G401.6 (cell line): ENCODE measurements around the gene SYDE1.
"Not testable (repeated sequence)": the region's sequence is repeated elsewhere in the genome, so short reads cannot be mapped to it uniquely, and the experiment has no call there.

Experiments
- FAIRE-seq: peaks from 2 replicates; lab custom pipeline; 2012; peaks lifted over from hg19 to GRCh38; lab: Jason Lieb, UNC

SYDE1 gene, protein sequence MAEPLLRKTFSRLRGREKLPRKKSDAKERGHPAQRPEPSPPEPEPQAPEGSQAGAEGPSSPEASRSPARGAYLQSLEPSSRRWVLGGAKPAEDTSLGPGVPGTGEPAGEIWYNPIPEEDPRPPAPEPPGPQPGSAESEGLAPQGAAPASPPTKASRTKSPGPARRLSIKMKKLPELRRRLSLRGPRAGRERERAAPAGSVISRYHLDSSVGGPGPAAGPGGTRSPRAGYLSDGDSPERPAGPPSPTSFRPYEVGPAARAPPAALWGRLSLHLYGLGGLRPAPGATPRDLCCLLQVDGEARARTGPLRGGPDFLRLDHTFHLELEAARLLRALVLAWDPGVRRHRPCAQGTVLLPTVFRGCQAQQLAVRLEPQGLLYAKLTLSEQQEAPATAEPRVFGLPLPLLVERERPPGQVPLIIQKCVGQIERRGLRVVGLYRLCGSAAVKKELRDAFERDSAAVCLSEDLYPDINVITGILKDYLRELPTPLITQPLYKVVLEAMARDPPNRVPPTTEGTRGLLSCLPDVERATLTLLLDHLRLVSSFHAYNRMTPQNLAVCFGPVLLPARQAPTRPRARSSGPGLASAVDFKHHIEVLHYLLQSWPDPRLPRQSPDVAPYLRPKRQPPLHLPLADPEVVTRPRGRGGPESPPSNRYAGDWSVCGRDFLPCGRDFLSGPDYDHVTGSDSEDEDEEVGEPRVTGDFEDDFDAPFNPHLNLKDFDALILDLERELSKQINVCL

DNA sequence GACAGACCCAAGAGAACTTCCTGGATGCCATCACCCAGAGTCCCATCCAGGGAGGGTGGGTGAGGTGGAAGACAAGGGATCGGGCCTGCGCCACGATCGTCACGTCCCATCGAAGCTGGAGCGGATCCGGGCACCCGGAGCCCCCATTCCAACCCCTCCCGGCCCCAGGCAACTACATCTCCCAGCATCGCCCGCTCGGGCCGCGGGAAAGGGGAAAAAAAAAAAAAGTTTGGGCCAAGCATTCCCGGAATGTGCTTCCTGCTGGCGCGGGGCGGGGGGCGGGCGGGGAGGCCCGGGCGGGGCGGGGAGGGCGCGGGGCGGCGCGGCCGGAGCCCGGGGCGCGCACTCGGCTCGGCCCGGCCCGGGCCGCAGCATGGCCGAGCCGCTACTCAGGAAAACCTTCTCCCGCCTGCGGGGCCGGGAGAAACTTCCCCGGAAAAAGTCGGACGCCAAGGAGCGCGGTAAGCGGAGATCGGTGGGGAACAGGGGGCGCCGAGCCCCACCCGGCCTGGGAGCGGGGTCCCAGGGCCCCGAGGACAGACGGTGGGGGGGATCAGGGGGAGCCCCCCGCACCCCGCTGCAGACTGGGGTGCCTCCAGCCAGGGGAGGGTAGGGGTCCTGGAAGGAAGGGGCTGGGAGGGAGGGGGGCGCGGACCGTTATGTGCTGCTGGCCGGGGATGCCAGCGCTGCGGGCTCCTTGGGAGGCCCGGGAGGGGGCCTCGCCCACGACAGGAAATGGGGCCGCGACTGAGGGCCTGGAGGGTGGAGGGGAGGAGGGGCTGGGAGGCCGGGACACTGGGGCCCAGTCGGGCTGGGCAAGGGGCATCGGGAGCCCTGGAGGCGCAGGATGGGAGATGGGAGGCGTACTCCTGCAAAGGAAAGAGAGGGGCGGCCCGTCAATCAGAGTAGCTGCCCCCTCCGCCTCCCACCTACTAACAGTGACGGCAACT, at the start of gene SYDE1:
SYDE1 (plus strand) TSS at position 341 of the 950 bp plus-strand sequence; CDS start at position 374, 33 bp downstream.
- no peak for FAIRE-seq

DNA sequence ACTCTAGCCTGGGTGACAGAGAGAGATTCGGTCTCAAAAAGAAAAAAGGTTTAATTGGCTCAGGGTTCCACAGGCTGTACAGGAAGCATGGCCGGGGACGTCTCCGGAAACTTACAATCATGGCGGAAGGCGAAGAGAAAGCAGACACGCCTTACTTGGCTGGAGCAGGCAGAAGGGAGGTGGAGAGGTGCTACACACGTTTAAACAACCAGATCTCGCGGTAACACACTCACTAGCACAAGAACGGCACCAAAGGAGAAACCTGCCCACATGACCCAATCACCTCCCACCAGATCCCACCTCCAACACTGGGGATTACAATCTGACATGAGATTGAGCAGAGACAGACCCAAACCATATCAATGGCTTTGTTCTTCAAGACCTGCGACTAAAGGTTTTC, 45.2 kb upstream of the SYDE1 start:
- FAIRE-seq = no peak

DNA sequence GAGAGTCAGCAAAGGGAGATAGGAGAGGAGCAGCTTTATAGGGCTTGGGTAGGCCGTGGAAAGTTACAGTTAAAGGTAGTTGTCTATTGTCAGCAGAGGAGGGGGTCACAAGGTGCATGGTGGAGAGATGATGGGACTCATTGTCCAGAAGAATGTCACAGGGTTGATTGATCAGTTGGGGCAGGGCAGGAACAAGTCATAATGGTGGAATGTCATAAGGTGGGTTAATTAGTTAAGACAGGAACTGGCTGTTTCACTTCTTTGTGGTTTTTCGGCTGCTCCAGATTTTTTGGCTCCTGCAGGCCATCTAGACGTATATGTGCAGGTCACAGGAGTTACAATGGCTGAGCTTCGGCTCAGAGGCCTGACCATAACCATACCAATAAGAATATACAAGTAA, 36.8 kb upstream of the SYDE1 start:
- FAIRE-seq = not testable (repeated sequence)

DNA sequence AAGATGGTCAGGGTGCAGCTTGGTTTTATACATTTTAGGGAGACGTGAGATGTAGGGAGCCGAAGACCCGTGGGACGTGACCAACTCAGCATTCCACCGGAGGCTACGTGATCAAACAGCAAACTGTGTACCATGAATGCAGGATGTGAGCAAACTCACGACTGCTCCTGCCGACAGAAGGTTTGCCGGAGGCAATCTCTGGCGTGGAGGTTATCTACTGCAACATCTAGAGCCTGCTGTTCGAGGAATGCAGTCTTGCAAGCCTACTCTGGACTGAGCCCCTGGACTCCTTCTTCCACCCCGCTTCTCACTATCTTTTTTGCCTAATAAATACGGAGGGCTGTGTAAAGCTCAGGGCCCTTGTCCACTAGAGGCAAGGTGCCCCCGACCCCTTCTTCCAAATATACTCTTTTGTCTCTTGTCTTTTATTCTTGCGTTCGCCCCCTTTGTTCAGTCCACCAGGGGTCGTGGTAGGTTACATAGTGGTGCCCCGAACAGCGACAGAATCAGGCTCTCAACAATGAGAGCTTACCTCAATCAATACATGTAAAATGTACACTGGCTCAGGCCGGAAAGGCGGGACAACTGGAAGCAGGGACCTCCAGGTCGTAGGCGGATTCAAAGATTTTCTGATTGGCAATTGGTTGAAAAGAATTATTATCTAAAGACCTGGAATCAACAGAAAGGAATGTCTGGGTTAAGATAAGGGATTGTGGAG, 34.1 kb upstream of the SYDE1 start:
- FAIRE-seq = no peak

DNA sequence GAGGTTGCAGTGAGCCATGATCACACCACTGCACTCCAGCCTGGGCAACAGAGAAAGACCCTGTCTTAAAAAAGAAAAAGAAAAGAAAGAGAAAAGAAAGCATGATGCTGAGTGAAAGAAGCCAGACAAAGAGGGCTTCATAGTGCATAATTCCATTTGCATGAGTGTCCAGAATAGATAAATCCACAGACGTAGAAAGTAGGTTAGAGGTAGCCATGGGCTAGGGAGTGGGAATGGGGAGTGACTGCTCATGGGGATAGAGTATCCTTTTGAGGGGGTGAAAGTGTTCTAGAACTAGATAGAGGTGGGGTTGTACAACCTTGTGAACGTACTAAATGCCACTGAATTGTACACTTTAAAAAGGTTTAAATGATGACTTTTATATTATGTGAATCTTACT, 32.8 kb upstream of the SYDE1 start:
- no peak for FAIRE-seq

DNA sequence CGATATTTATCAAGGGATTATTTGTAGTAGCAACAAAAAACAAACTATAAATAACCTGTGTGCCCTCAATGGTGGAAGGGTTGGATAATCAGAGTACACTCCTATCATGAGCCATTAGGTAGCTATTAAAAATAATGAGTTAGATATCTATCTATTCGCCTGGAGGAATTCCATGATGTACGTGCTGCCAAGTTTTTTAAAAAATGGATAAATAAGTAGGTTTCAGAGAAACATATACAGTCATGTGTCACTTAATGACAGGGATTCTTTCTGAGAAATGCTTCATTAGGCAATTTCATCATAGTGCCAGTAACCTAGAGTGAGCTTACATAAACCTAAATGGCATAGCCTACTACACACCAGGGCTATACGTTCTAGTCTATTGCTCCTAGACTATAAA, 31.4 kb upstream of the SYDE1 start:
- FAIRE-seq = no peak

DNA sequence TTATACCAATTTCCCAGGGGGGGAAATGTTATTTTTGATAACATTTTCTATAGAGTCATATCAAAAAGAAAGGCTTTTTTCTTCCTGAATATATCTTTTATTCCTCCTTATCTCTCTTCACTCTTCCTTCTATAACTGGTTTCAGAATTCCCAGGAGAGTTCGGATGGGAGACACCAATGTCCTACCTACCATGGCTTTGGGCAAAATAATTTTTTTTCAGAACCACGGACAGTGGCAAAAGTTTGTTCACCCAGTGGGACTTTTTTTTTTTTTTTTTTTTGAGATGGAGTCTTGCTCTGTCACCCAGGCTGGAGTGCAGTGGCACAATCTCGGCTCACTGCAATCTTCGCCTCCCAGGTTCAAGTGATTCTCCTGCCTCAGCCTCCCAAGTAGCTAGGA, 27.2 kb upstream of the SYDE1 start:
- FAIRE-seq = not testable (repeated sequence)

DNA sequence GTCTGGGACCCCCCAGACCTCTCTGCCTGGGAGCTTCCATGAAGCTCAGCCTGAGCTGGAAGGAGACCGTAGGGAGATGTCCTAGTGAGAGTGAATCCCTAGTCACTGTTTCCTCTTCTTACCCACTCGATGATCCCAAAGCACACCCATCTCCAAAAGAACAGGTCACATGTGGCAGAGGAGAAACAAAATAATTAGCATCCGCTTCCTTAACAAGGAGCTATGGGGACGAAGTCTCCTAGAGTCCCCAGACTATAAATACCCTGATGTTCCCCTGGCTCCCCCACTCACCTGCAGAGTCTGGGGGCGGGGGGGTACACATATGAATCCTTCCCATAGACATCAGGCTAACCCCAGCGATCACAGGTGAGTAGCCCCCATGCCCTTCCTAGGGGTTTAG, 25.3 kb upstream of the SYDE1 start, which contains the start of gene OR1I1:
OR1I1 (plus strand) TSS at position 301 of the 400 bp plus-strand sequence. CDS start 4,855 bp downstream, outside the sequence.
- FAIRE-seq = no peak

DNA sequence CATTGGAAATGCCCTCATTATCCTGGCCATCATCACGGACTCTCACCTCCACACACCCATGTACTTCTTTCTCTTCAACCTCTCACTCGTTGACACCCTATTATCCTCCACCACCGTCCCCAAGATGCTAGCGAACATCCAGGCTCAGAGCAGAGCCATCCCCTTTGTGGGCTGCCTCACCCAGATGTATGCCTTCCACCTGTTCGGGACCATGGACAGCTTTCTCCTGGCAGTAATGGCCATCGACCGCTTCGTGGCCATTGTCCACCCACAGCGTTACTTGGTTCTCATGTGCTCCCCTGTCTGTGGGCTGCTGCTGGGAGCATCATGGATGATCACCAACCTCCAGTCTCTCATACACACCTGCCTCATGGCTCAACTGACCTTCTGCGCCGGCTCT, 20.0 kb upstream of the SYDE1 start:
- no peak for FAIRE-seq

DNA sequence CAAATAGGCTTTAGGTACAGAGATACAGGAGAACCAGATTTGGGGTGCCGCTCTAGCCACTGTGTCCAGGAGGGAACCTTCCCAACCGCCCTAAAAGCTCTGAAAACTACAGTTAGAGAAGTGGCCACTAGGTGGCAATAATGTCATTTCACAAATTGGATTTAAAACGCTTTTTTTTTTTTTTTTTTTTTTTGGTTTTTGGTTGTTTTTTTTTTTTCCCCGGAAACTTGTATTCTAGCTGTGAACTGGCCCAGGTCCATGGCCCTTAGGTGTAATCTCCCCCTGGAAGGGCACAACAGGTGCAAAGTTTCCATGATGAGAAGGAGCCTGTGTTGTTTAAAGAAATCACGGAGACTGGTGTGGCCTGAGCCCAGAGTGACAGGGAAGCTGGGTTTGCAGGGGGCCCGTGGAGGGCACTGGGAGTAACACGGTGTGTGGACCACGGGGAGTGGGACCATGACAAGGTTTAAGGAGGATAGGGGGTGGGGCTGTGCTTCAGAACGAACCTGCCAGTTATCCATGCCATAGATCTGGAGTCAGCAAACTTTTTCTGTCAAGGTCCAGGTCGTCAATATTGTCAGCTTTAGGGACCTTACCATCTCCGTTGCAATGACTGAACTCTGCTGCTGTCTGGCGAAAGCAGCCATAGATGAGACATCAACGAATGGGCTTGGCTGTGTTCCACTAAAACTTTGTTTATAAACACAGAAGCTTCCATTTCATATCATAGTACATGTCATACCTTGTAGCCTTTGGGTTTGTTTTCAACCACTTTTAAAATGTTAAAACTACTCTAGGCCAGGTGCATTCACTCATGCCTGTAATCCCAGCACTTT, 15.1 kb upstream of the SYDE1 start:
- FAIRE-seq = peak; percentile 66

DNA sequence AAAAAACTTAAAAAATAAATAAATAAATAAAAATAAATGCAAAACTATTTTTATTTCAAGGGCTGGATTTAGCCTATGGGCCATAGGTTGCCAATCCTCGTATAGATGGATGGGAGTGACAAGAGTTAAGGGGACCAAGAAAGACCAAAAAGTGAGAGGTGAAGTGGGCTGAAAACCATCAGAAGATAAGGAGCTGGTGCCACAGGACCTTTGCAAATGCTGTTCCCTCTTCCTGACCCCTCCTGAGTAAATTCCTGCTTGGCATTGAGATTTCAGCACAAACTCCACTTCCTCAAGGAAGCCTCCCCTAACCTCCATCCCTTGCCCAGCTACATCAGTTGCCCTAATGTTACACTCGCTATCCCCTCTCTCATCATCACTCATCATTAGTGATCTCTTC, 14.2 kb upstream of the SYDE1 start:
- no peak for FAIRE-seq

DNA sequence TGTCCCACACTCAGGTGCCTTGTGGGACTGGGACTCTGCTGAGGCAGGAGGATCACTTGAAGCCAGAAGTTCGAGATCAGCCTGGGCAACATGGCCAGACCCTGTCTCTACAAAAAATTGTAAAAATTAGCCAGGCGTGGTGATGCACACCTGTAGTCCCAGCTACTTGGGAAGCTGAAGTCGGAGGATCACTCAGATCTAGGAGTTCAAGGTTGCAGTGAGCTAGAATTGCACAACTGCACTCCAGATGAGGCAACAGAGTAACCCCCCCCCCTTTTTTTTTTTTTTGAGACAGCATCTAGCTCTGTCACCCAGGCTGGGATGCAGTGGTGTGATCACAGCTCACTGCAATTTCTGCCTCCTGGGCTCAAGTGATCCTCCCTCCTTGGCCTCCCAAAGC, 11.0 kb upstream of the SYDE1 start:
- no peak for FAIRE-seq

DNA sequence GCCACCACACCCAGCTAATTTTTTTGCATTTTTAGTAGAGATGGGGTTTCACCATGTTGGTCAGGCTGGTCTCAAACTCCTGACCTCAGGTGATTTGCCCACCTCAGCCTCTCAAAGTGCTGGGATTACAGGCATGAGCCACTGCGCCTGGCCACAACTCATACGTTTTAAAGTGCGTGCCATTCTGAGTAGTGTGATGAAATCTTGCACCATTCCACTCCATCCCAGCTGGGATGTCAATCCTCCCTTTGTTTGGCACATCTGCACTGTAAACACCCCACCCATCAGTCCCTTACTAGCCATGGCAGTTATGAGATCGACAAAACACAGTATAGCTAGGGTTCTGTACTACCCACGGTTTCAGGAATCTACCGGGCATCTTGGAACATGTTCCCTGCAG, 9.2 kb upstream of the SYDE1 start:
- not testable (repeated sequence) for FAIRE-seq

DNA sequence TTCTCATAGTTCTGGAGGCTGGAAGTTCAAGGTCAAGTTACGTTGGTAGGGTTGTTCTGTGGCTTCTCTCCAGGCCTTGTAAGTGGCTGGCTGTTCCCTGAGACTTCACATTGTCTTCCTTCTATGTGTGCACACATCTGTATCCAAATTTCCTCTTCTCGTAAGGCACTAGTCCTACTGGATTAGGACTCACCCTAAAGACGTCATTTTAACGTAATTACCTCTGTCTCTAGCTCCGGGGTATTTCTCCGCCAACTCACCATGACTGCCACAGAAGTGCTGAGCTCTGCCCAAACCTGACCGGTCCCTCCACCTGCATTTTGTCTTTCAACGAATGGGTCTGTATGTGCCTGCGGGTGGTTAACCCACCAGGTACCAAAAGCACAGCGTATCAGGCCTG, 8.7 kb upstream of the SYDE1 start:
- no peak for FAIRE-seq

DNA sequence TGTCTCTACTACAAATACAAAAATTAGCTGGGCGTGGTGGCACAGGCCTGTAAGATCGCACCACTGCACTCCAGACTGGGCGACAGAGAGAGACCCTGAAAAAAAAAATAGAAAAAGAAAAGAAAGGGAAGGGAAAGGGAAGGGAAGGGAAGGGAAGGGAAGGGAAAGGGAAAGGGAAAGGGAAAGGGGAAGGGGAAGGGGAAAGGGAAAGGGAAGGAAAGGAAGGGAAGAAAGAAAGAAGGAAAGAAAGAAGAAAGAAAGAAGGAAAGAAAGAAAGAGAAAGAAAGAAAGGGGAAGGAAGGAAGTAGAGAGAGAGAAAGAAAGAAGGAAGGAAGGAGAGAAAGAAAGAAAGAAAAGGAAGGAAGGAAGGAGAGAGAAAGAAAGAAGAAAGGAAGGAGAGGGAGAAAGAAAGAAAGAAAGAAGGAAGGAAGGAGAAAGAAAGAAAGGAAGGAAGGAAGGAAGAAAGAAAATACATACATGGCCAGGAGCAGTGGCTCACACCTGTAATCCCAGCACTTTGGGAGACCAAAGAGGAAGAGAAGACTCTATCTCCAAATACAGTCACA, 8.1 kb upstream of the SYDE1 start:
- no peak for FAIRE-seq

DNA sequence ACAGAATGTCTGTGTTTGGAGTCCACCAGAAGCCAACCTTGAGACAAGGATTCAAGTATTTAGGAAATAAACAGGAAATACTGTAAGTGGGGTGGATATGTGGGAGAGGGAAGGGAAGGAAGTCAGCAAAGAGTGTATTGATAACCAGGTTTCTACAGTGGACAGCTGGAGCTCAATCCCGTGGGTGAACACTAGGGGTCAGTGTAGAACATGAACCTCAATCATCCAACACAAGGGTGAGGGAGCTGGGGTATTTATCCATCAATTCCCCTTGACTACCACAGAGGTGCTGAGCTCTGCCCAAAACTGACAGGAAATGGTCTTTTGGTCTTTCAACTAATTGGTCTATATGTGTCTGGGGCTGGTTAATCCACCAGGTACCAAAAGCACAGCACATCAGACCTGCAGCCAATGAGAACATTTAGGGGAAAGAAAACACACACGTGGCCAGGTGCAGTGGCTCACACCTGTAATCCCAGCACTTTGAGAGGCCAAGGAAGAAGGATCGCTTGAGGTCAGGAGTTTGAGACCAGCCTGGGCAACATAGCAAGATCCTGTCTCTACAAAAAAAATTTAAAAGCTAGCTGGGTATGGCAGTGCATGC, 5.6 kb upstream of the SYDE1 start:
- no peak for FAIRE-seq

DNA sequence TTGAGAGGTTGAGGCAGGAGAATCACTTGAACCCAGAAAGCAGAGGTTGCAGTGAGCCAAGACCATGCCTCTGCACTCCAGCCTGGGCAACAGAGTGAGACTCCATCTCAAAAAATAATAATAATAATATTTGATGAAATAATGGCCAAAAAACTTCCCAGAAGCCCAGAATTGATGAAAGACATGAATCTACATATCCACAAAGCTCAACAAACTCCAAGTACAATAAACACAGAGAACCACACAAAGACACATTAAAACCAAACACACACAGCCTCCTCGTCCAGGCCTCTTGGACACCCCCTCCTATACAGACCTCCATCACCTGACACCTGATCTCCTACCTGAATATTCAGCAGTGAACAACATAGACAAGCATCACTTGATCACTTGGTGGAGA, 3.2 kb upstream of the SYDE1 start:
- no peak for FAIRE-seq

DNA sequence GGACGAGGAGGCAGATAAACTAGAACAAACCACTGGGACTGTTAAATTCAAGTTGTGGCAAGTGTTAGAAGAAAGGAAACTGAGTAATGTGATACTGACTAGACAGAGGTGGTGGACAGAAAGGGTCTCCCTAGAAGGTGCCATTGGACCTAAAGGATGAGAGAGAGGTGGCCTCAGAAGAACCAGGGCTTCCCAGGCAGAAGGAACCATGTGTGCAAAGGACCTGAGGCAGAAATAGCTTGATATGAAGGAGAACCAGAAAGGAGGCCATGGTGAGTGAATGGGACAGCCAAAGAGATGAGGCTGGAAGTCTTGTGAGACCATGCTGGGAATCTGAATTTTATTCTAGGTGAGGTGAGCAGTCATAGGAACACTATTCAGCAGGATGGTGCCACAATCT, 2.8 kb upstream of the SYDE1 start:
- no peak for FAIRE-seq

DNA sequence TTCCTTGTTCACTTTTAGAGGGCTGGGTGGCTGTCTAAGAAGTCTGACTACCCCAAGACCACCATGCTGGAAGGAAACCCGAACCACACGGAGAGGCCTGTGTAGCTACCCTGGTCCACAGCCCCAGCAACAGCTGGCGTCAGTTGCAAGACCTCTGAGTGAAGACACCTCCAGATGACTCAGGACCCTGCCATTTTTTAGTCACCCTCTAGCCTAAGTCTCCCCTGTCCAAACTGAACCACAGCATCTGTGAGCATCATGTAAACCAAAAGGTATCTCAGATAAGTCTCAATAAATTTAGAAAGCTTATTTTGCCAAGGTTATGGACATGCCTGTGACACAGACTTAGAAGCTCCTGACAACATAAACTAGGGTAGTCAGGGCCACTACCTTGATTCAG, 2.2 kb upstream of the SYDE1 start:
- FAIRE-seq = no peak
